GM12878 (cell line): ENCODE results near the gene SPATA19.

Experiments used
- CTCF ChIP-seq, 3 experiments: IDR thresholded peaks in 2 of 3; conservative IDR thresholded peaks in 1 of 3; 2 replicates each; pipeline ENCODE4 v1.5.1; 2011; ENCODE audit warnings: low read depth in 3 of 3, low read length in 3 of 3, mild to moderate bottlenecking in 3 of 3, control low read depth in 2 of 3, moderate library complexity in 2 of 3, inconsistent platforms in 1 of 3, mixed read lengths in 1 of 3; ENCODE audit not compliant: control insufficient read depth in 2 of 3, insufficient read depth in 1 of 3; ENCODE audit errors: extremely low read depth in 1 of 3
- EGR1 ChIP-seq, 2 experiments: IDR thresholded peaks; 1 replicate in 1 of 2; 2 replicates in 1 of 2; pipeline ENCODE4 v1.6.1; 2011 to 2012; ENCODE audit warnings: low read depth in 2 of 2, low read length in 2 of 2, borderline replicate concordance in 1 of 2, mild to moderate bottlenecking in 1 of 2, moderate library complexity in 1 of 2
- EZH2 ChIP-seq: IDR thresholded peaks from 2 replicates; pipeline ENCODE4 v1.6.1; 2012; ENCODE audit warnings: low read depth, mild to moderate bottlenecking, control low read depth, inconsistent platforms, low read length, borderline replicate concordance; ENCODE audit not compliant: control insufficient read depth
- JUND ChIP-seq: IDR thresholded peaks from 2 replicates; pipeline ENCODE4 v1.6.1; 2012; ENCODE audit warnings: low read depth, mild to moderate bottlenecking, low read length, improper control_type of control experiment, moderate library complexity
- PAX5 ChIP-seq: IDR thresholded peaks from 2 replicates; pipeline ENCODE4 v1.6.1; 2011; ENCODE audit warnings: low read depth, low read length, borderline replicate concordance
- POLR2AphosphoS5 ChIP-seq: IDR thresholded peaks from 2 replicates; pipeline ENCODE4 v1.6.1; 2011; ENCODE audit warnings: mild to moderate bottlenecking, low read length, inconsistent platforms
- YY1 ChIP-seq: IDR thresholded peaks from 2 replicates; pipeline ENCODE4 v1.6.1; 2011; ENCODE audit warnings: low read depth, mild to moderate bottlenecking, low read length
- ZNF622 ChIP-seq: fragments of 450-650 bp; IDR thresholded peaks from 2 replicates; pipeline ENCODE4 v1.6.1; 2017; ENCODE audit warnings: mild to moderate bottlenecking, inconsistent platforms

DNA sequence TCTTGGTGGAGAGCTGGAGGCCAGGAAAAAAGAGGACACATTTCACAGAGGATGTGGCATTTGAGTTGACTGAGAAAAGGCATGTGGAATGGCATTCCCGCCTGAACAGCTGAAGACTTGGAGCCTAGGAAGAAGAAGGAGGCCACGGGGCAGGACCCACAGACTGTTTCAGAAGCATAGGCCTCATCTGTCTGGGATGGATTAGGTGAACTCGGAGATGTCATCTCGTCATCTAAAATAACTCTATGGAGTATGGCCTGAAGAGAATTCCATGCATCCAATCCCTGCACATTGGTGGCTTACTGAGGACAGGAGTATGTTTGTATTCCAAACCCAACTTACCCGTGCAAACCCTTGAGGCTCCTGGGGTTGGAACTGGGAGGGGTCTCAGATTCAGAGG, 16.4 kb downstream of the SPATA19 start:
- TF ChIP-seq PAX5 (no peak), CTCF (IDR thresholded peaks at IDR 0.05 in 2 of 3, conservative IDR thresholded peaks at IDR 0.05 in 1 of 3; ENCODE audit: control insufficient read depth in 2 of 3, extremely low read depth in 1 of 3, insufficient read depth in 1 of 3, low read depth in 3 of 3, low read length in 3 of 3) (no peak), YY1 (no peak), EZH2 (no peak), EGR1 (IDR thresholded peaks at IDR 0.05; ENCODE audit: borderline replicate concordance in 1 of 2, low read depth in 2 of 2, low read length in 2 of 2) (no peak), POLR2AphosphoS5 (no peak), JUND (no peak), ZNF622 (no peak)
